OCI-LY1 (cell line): ENCODE results near the gene UBE2Q1.

Experiments
- H2AFZ ChIP-seq: fragments of 200-600 bp; sonication (generic), shearing (Covaris generic); 2 replicates; pipeline ENCODE4 v1.6.0; 2014; ENCODE audit warnings: antibody characterized with exemption, mild to moderate bottlenecking, low read length
- H3F3A ChIP-seq: fragments of 200-600 bp; sonication (generic), shearing (Covaris generic); 2 replicates; pipeline ENCODE4 v1.6.0; 2014; ENCODE audit warnings: mild to moderate bottlenecking, antibody characterized with exemption, low read length, moderate library complexity; ENCODE audit not compliant: insufficient read depth
- H3K27ac ChIP-seq: fragments of 200-600 bp; sonication (generic); 2 replicates; pipeline ENCODE4 v1.5.1; 2014; ENCODE audit warnings: low read length, mixed run types, mild to moderate bottlenecking, low read depth; ENCODE audit not compliant: poor library complexity, severe bottlenecking
- H3K27me3 ChIP-seq: fragments of 200-600 bp; sonication (generic); 2 replicates; pipeline ENCODE4 v1.6.0; 2014; ENCODE audit warnings: antibody characterized with exemption, mild to moderate bottlenecking, low read length, moderate library complexity; ENCODE audit not compliant: insufficient read depth
- H3K36me3 ChIP-seq: fragments of 200-600 bp; sonication (generic); 2 replicates; pipeline ENCODE4 v1.6.1; 2014; ENCODE audit warnings: mild to moderate bottlenecking, antibody characterized with exemption, low read length, moderate library complexity, mixed read lengths; ENCODE audit not compliant: insufficient read depth
- H3K4me1 ChIP-seq: fragments of 200-600 bp; sonication (generic); 2 replicates; pipeline ENCODE4 v1.5.1; 2014; ENCODE audit warnings: mild to moderate bottlenecking, low read length, moderate library complexity; ENCODE audit not compliant: insufficient read depth, severe bottlenecking
- H3K4me2 ChIP-seq: fragments of 200-600 bp; sonication (generic), shearing (Covaris generic); 2 replicates; pipeline ENCODE4 v1.6.1; 2014; ENCODE audit warnings: low read length
- H3K4me3 ChIP-seq: fragments of 200-600 bp; sonication (generic); 2 replicates; pipeline ENCODE4 v1.5.1; 2014; ENCODE audit warnings: low read length, low read depth, mild to moderate bottlenecking, mixed read lengths; ENCODE audit not compliant: poor library complexity, severe bottlenecking
- H3K79me2 ChIP-seq: fragments of 200-600 bp; shearing (Covaris generic); 2 replicates; pipeline ENCODE4 v1.6.1; 2016; ENCODE audit warnings: mixed run types, low read length, mixed read lengths; ENCODE audit not compliant: insufficient read depth
- H3K9ac ChIP-seq: fragments of 200-600 bp; sonication (generic), shearing (Covaris generic); 2 replicates; pipeline ENCODE4 v1.6.1; 2014; ENCODE audit warnings: mild to moderate bottlenecking, low read length, mixed read lengths
- H3K9me2 ChIP-seq: fragments of 200-600 bp; sonication (generic), shearing (Covaris generic); 2 replicates; pipeline ENCODE4 v1.6.1; 2014; ENCODE audit warnings: low read depth, mild to moderate bottlenecking, low read length, mixed read lengths
- H3K9me3 ChIP-seq: fragments of 200-600 bp; shearing (Covaris generic); 2 replicates; pipeline ENCODE4 v1.6.1; 2014; ENCODE audit warnings: low read length, mixed read lengths
- H4K20me1 ChIP-seq: fragments of 200-600 bp; sonication (generic), shearing (Covaris generic); 2 replicates; pipeline ENCODE4 v1.6.0; 2016; ENCODE audit warnings: mild to moderate bottlenecking, low read length; ENCODE audit not compliant: insufficient read depth
- EZH2 ChIP-seq: fragments of 200-600 bp; sonication (generic), shearing (Covaris generic); IDR thresholded peaks from 2 replicates; pipeline ENCODE4 v1.8.0; 2017; ENCODE audit warnings: borderline replicate concordance, mixed run types, mild to moderate bottlenecking, antibody characterized with exemption, low read length, moderate library complexity, mixed read lengths
- TF ChIP-seq, protein P1 (sequence below): fragments of 200-600 bp; sonication (generic), shearing (Covaris generic); IDR thresholded peaks from 2 replicates; pipeline ENCODE4 v1.5.1; 2017; ENCODE audit warnings: mild to moderate bottlenecking, antibody characterized with exemption, low read length, moderate library complexity, mixed read lengths

Gene UBE2Q1

DNA sequence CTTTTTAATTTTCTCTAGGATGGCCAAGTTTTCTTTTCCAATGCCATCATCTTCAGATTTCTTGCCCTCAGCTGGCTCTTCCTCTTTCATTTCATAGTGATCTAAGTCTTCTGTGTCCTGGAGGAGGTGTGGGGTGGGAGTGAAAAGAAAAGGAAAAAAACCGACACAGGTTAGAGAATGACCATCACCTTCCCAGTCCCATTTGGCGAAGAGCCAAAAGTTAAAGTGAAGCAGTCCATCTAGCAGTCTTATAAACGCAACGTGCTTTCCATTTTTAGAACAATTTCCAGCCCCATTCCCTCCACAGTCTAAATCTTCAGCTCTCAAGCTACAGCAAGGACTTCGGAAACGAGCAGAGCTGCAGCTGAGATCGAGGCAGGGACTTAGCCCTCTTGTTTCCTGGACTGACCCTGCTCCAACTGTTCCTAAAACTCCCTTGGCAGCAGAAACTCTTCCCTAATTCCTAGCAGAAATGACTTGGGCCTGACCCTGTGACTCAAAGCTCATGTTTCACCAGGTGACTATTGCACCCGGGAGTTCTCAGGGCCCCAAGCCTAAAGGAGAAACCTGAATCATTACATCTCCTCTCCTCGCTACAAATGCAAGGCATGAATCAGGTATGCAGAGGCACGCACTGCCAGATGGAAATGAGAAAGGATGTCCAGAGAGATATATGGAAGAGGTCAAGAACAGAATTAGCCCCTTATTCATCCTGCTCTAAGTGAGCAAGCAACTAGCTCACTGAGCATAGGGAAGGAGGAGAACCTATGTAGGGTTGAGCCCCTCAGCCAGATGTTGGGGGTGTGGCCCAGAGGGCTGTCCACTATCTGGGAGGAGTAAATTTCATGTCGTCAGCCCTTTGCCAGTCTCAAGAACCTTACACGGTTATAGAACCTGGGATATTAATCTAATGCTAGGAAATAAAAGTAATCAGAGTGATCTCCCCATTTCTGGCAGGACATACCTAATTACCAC lies 5.1 kb downstream of the UBE2Q1 start:
- H3K9me2 ChIP-seq: no peaks in the 10 kb centered on the region
- H3F3A ChIP-seq: no peaks in the 10 kb centered on the region
- no peak overlapping the region for H3K9ac ChIP-seq
- no peaks in the 10 kb centered on the region for H3K9me3 ChIP-seq
- H3K4me3 ChIP-seq: no peak overlapping the region
- peaks cover 74% of the 10 kb centered on the region for H3K36me3 ChIP-seq
- no peak overlapping the region for H2AFZ ChIP-seq
- H3K27ac ChIP-seq: no peak overlapping the region
- peaks cover 18% of the 10 kb centered on the region for H3K79me2 ChIP-seq
- peaks cover 17% of the 10 kb centered on the region for H3K4me1 ChIP-seq
- H3K27me3 ChIP-seq: no peaks in the 10 kb centered on the region
- H4K20me1 ChIP-seq: no peaks in the 10 kb centered on the region
- H3K4me2 ChIP-seq: no peak overlapping the region
- TF ChIP-seq, protein P1, sequence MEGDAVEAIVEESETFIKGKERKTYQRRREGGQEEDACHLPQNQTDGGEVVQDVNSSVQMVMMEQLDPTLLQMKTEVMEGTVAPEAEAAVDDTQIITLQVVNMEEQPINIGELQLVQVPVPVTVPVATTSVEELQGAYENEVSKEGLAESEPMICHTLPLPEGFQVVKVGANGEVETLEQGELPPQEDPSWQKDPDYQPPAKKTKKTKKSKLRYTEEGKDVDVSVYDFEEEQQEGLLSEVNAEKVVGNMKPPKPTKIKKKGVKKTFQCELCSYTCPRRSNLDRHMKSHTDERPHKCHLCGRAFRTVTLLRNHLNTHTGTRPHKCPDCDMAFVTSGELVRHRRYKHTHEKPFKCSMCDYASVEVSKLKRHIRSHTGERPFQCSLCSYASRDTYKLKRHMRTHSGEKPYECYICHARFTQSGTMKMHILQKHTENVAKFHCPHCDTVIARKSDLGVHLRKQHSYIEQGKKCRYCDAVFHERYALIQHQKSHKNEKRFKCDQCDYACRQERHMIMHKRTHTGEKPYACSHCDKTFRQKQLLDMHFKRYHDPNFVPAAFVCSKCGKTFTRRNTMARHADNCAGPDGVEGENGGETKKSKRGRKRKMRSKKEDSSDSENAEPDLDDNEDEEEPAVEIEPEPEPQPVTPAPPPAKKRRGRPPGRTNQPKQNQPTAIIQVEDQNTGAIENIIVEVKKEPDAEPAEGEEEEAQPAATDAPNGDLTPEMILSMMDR: no peak
- no peak for TF ChIP-seq EZH2

- H3K79me2 ChIP-seq: peaks cover 6% of the 10 kb centered on the region
- peaks cover 74% of the 10 kb centered on the region for H3K36me3 ChIP-seq
- H3K4me3 ChIP-seq: no peak overlapping the region
- no peaks in the 10 kb centered on the region for H3K27me3 ChIP-seq
- H3K9ac ChIP-seq: no peak overlapping the region
- no peaks in the 10 kb centered on the region for H3K9me3 ChIP-seq
- H3F3A ChIP-seq: no peaks in the 10 kb centered on the region
- no peak overlapping the region for H2AFZ ChIP-seq
- peaks cover 9% of the 10 kb centered on the region for H3K4me1 ChIP-seq
- TF ChIP-seq, protein P1: no peak
- no peak for TF ChIP-seq EZH2
- H4K20me1 ChIP-seq: no peaks in the 10 kb centered on the region
- H3K27ac ChIP-seq: no peak overlapping the region
- H3K4me2 ChIP-seq: no peak overlapping the region
- H3K9me2 ChIP-seq: no peaks in the 10 kb centered on the region
Measured at GRCh38 chr1:154552036-154552435, 6.4 kb downstream of the UBE2Q1 start.

DNA sequence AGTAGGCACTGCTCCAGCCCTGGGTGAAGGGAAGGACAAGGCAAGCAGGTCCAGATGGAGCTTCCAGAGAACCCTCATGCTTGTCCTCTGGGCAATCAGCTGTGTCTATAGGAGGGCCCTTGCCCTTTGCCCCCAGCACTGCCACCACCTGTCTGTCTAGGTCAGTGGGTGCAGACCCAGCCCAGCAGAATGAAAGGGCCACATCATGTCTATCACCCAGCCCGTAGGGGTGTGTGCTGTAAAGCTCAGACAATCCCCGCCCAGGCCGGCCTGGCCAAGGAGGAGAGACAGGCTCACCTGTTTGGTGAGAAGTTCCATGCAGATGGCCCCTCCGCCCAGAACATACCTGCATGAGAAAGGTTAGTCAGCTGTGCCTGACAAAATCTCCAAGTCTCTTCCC lies 7.0 kb downstream of the UBE2Q1 start:
- Histone ChIP-seq H3K4me1 (peaks cover 4% of the 10 kb centered on the region), H3K9ac (no peak overlapping the region), H2AFZ (no peak overlapping the region), H3K4me2 (no peak overlapping the region), H3K9me2 (no peaks in the 10 kb centered on the region), H4K20me1 (no peaks in the 10 kb centered on the region), H3K9me3 (no peaks in the 10 kb centered on the region), H3K27ac (no peak overlapping the region), H3K4me3 (no peak overlapping the region), H3K36me3 (peaks cover 74% of the 10 kb centered on the region), H3K27me3 (no peaks in the 10 kb centered on the region), H3F3A (no peaks in the 10 kb centered on the region), H3K79me2 (peaks cover under 1% of the 10 kb centered on the region; the same call in 1 of the 2 replicates)
- TF ChIP-seq, protein P1: no peak
- no peak for TF ChIP-seq EZH2
